Parathyroid adenoma (tissue), 2 donors: Measurements from ENCODE around the gene PADI3.

Experiments used
- H2AFZ ChIP-seq: fragments of 300-600 bp; sonication (generic); one replicate; pipeline ENCODE4 v1.7.0; 2017; ENCODE audit warnings: antibody characterized with exemption, mild to moderate bottlenecking
- H3K27ac ChIP-seq: fragments of 300-600 bp; sonication (generic); one replicate; pipeline ENCODE4 v1.7.0; 2017
- H3K27me3 ChIP-seq: fragments of 300-600 bp; sonication (generic); one replicate; pipeline ENCODE4 v1.7.0; 2017; ENCODE audit warnings: low read length; ENCODE audit not compliant: control insufficient read depth, insufficient read depth
- H3K36me3 ChIP-seq: fragments of 300-600 bp; sonication (generic); one replicate; pipeline ENCODE4 v1.7.0; 2017; ENCODE audit warnings: low read length; ENCODE audit not compliant: control insufficient read depth, insufficient read depth
- H3K4me1 ChIP-seq: fragments of 300-600 bp; sonication (generic); one replicate; pipeline ENCODE4 v1.7.0; 2017; ENCODE audit warnings: control low read depth
- H3K4me2 ChIP-seq: fragments of 300-600 bp; sonication (generic); one replicate; pipeline ENCODE4 v1.7.0; 2017; ENCODE audit warnings: low read length
- H3K4me3 ChIP-seq: fragments of 300-600 bp; sonication (generic); one replicate; pipeline ENCODE4 v1.7.0; 2017; ENCODE audit warnings: low read depth, low read length
- H3K79me2 ChIP-seq: fragments of 300-600 bp; sonication (generic); one replicate; pipeline ENCODE4 v1.7.0; 2017; ENCODE audit warnings: control low read depth
- H3K9ac ChIP-seq: fragments of 300-600 bp; sonication (generic); one replicate; pipeline ENCODE4 v1.7.0; 2017; ENCODE audit warnings: mild to moderate bottlenecking
- H3K9me3 ChIP-seq: fragments of 300-600 bp; sonication (generic); one replicate; pipeline ENCODE4 v1.7.0; 2017; ENCODE audit warnings: low read length; ENCODE audit not compliant: control insufficient read depth
- TF ChIP-seq, protein P1 (sequence below): fragments of 300-600 bp; sonication (generic); IDR thresholded peaks from one replicate; pipeline ENCODE4 v1.7.0; 2017; ENCODE audit warnings: antibody characterized with exemption, mild to moderate bottlenecking
- donor health status: primary hyperparathyroidism.

The PADI3 gene

DNA sequence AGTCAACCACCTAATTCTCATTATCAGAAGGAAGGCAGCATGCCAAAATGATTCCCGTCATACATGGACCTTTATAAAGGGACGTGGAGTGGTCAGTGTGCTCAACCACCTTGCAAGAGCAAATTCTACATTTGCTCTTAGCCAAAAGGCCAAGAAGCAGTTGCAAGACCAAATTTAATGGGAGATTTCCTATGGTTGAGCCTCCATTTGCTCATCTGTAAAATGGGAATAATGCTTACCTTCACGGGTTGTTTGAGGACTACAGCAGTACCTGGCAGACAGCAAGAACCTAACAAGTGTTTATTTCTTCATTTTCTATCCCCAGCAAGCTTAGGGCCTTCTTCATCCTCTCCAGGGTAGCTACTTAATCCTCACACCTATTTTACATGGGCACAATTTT is 41.7 kb downstream of the PADI3 start:
- Histone ChIP-seq H3K9ac (no peak overlapping the region), H3K79me2 (no peaks in the 10 kb centered on the region), H3K27ac (no peak overlapping the region), H2AFZ (no peak overlapping the region), H3K36me3 (no peaks in the 10 kb centered on the region), H3K4me2 (no peak overlapping the region), H3K4me3 (no peak overlapping the region), H3K9me3 (no peaks in the 10 kb centered on the region), H3K27me3 (no peaks in the 10 kb centered on the region), H3K4me1 (no peaks in the 10 kb centered on the region)
- TF ChIP-seq, protein P1, sequence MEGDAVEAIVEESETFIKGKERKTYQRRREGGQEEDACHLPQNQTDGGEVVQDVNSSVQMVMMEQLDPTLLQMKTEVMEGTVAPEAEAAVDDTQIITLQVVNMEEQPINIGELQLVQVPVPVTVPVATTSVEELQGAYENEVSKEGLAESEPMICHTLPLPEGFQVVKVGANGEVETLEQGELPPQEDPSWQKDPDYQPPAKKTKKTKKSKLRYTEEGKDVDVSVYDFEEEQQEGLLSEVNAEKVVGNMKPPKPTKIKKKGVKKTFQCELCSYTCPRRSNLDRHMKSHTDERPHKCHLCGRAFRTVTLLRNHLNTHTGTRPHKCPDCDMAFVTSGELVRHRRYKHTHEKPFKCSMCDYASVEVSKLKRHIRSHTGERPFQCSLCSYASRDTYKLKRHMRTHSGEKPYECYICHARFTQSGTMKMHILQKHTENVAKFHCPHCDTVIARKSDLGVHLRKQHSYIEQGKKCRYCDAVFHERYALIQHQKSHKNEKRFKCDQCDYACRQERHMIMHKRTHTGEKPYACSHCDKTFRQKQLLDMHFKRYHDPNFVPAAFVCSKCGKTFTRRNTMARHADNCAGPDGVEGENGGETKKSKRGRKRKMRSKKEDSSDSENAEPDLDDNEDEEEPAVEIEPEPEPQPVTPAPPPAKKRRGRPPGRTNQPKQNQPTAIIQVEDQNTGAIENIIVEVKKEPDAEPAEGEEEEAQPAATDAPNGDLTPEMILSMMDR = no peak

DNA sequence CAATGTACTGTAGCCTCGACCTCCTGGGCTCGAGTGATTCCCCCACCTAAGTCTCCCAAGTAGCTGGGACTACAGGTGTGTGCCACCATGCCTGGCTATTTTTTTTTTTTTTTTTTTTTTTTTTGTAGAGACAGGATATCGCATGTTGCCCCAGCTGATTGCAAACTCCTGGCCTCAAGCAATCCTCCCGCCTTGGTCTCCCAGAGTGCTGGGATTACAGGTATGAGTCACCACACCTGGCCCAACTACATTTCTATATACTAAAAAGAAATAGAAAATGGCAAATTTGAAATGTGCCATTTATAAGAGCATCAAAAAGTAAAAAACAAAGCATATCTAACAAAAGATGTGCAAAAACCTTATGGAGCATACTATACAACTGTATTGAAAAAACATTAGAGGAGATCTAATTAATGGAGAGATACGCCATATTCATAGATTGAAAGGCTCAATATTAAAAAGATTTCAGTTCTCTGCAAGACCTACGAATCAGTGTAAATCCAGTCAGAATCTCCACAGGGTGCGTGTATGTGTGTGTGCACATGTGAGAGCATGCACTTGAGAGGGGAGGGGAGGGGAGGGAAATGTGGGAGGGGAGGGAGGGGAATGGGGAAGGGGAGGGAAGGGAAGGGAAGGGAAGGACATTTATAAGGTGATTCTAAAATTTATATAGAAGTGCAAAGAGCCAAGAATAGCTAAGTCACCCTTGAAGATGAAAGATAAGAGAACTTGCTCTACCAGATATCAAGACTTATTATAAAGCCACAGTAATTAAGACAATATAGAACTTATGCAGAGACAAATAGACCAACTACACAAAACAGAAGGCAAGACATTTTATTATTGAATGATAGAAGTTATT is 43.6 kb downstream of the PADI3 start:
- H3K4me3 ChIP-seq = no peak overlapping the region

DNA sequence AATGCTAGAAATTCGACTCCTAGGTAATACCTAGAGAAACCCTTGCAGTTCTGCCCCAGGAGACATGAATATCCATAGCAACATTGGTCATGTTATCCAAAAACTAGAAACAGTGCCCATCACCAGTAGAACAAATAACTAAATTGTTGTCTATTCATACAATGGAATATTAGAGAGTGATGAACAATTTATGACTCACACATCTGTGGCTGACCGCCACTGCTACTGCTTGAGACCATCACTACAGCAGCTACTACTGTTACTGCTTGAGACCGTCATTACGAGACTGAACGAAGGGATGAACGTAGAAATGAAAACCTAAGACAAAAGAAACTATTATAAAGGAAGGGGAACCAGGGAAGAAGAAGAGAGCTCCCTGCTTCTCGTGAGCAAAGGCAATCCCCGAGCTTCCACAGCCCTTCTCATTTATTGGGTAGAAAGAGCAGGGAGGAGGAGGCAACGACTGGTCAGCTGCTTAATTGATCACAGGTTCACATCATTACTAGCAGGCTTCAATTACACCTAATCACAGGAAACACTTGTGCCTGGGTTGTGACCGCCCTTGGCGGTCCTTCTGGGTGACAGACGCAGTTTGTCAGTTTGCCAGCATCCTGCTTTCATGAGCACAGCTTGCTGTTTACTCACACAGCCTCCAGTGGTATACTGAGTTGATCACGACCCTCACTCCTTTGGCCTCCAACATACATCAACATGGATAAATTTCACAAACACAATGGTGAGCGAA is 45.0 kb downstream of the PADI3 start:
- Histone ChIP-seq H3K9me3 (no peaks in the 10 kb centered on the region), H3K27me3 (no peaks in the 10 kb centered on the region), H3K36me3 (no peaks in the 10 kb centered on the region), H2AFZ (no peak overlapping the region), H3K4me3 (no peak overlapping the region), H3K79me2 (no peaks in the 10 kb centered on the region), H3K9ac (no peak overlapping the region), H3K27ac (no peak overlapping the region), H3K4me2 (no peak overlapping the region), H3K4me1 (no peaks in the 10 kb centered on the region)
- TF ChIP-seq, protein P1 = no peak

More for the DNA sequence above, 43.6 kb downstream of the PADI3 start:
- Histone ChIP-seq H3K4me1 (no peaks in the 10 kb centered on the region), H3K9me3 (no peaks in the 10 kb centered on the region), H3K79me2 (no peaks in the 10 kb centered on the region), H3K4me2 (no peak overlapping the region), H3K27me3 (no peaks in the 10 kb centered on the region), H3K9ac (no peak overlapping the region), H3K36me3 (no peaks in the 10 kb centered on the region), H2AFZ (no peak overlapping the region), H3K27ac (no peak overlapping the region)
- TF ChIP-seq, protein P1 = no peak

DNA sequence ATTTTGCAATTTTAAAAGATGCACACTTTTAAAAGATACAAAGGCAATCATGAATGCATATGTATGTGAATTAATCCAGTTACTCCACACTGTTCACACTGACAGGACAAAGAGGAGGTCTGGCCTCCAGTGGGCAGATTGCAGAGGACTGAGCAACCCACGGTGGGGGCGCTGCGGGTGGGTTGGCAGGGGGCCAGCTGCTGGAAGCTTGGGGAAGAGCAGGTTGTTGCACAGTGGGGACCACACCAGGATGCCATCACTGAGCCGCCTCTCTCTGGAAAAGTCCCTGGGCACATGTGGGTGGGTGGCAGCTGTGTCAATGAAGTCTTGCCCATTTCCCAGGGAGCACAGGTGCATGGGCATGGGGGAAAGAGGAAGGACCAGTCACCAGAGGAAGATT is 46.4 kb downstream of the PADI3 start:
- TF ChIP-seq, protein P1 = no peak
- Histone ChIP-seq H2AFZ (no peak overlapping the region), H3K9me3 (no peaks in the 10 kb centered on the region), H3K9ac (no peak overlapping the region), H3K27ac (no peak overlapping the region), H3K4me2 (no peak overlapping the region), H3K4me3 (no peak overlapping the region), H3K4me1 (no peaks in the 10 kb centered on the region), H3K36me3 (no peaks in the 10 kb centered on the region), H3K79me2 (no peaks in the 10 kb centered on the region), H3K27me3 (no peaks in the 10 kb centered on the region)
